AG04449 (cell line): ENCODE data around the gene SUPT6H.

Experiments used
- CTCF ChIA-PET: fragments of 350-600 bp; formaldehyde crosslinking; extraction: SDS; loops from one replicate; lab custom pipeline; 2021; ENCODE audit warnings: antibody characterized with exemption; lab: Yijun Ruan, JAX
- POLR2A ChIA-PET: fragments of 400-600, 350-600 bp; formaldehyde crosslinking; extraction: SDS; loops from one replicate; lab custom pipeline; 2020; ENCODE audit warnings: antibody characterized with exemption, inconsistent platforms; lab: Yijun Ruan, JAX
- DNase-seq: peaks from one replicate; pipeline ENCODE4 v3.0.0-alpha.2; 2010; ENCODE audit warnings: low read depth, low spot score
- H3K4me3 ChIP-seq: 2 replicates; pipeline ENCODE4 v1.5.1; 2011; ENCODE audit warnings: low read depth, mild to moderate bottlenecking, control low read depth, low read length
- CTCF ChIP-seq: IDR thresholded peaks from one replicate; pipeline ENCODE4 v1.5.1; 2011; ENCODE audit warnings: mild to moderate bottlenecking, moderate library complexity, low read length, control low read depth, inconsistent platforms; ENCODE audit not compliant: insufficient read depth; ENCODE audit errors: missing control alignments

SUPT6H gene

DNA sequence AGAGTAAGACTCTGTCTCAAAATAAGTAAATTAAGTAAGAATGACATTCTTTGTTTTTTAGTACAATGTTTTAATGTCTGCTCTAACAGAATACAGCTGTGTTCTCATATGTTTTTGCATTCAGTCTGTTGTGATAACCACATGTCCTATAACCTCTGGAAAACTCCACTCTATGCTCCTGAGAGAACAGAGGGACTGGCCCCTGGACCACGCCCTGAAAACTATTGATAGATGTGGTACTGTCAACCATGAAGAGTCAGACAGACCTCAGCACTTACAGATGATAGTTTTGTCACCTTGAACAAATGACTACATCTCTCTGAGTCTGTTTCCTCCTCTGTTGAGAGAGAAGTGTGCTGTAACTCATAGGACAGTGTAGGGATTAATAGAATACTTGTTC is 7.9 kb downstream of the SUPT6H start:
- no peak for TF ChIP-seq CTCF
- POLR2A ChIA-PET, result no interaction called here
- DNase-seq, result no peak
- CTCF ChIA-PET, result interaction anchor here (1.7 kb wide), 1 partner anchor 23 kb away, joined by 8 read pairs; no protein-coding TSS in a partner anchor
- no peak overlapping the region for H3K4me3 ChIP-seq

DNA sequence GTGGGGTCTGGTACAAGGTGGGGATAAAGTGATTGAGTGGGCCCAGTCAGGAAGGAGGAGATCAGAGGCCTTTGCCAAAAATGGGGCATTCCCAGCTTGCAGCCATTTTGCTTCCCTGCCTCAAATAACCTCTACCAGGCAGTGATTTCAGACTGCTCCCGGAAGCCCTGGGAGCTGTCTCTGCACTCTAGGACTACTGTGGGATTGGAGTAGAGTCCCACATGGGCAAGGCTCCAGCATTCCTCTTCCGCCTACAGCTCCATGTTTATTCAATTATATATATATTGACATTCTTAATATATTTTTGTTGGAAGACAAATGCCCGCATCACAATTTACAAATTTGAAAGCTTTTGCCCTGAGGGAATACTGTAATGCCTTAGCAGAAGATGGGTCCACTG is 13.5 kb downstream of the SUPT6H start:
- no peak for DNase-seq
- CTCF ChIA-PET, result interaction anchor here (0.6 to 2.0 kb wide), 8 partner anchors 9 to 75 kb away, joined by 3 to 4 read pairs (median 3); partner anchors contain the start of gene TLCD1
- no peak overlapping the region for H3K4me3 ChIP-seq
- TF ChIP-seq CTCF, result no peak
- POLR2A ChIA-PET, result no interaction called here

- no peak overlapping the region for H3K4me3 ChIP-seq
- CTCF ChIA-PET, result interaction anchor here (0.6 to 2.0 kb wide), 7 partner anchors 10 to 76 kb away, joined by 3 to 4 read pairs (median 3); partner anchors contain the start of gene TLCD1
- no peak for DNase-seq
- POLR2A ChIA-PET, result no interaction called here
- TF ChIP-seq CTCF, result no peak
Observed at GRCh38 chr17:28675980-28676379, 14.0 kb downstream of the SUPT6H start.

- CTCF ChIA-PET, result interaction anchor here (1.0 to 1.8 kb wide), 4 partner anchors 9 to 81 kb away, joined by 4 to 7 read pairs (median 5); no protein-coding TSS in a partner anchor
- H3K4me3 ChIP-seq, result no peak overlapping the region
- POLR2A ChIA-PET, result interaction anchor here (1.2 to 1.8 kb wide), 2 partner anchors 21 to 28 kb away, joined by 3 to 6 read pairs; partner anchors contain the start of genes PROCA1, SDF2 and SUPT6H
- TF ChIP-seq CTCF, result no peak
- DNase-seq, result no peak
Observed at GRCh38 chr17:28682655-28683054, 20.6 kb downstream of the SUPT6H start.

DNA sequence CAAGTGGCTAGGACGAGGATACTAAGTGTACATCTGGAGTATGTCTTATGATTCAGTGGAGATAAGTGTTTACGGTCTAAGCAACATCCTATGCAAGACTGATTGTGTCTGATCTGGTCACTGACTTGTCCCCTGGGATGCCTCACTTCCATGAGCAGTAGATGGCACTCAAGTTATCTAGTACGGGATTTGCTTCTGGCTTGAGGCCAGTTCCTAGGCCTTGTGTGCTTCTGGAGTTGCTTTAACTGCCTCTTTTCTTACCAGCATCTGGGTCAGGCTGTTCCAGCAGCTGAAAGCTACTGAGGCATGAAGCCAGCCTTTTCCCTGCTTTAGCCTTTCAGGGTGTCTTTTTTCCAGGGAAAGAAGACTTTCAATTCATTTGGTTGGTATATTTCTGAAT is 23.0 kb downstream of the SUPT6H start:
- no peak for DNase-seq
- no peak overlapping the region for H3K4me3 ChIP-seq
- CTCF ChIA-PET, result interaction anchor here (1.7 kb wide), 1 partner anchor 10 kb away, joined by 4 read pairs; no protein-coding TSS in a partner anchor
- POLR2A ChIA-PET, result no interaction called here
- no peak for TF ChIP-seq CTCF

- ChIA-PET CTCF (interaction anchor here (1.7 kb wide), 1 partner anchor 10 kb away, joined by 4 read pairs; no protein-coding TSS in a partner anchor), POLR2A (no interaction called here)
- TF ChIP-seq CTCF, result no peak
Observed at GRCh38 chr17:28685366-28685765, 23.4 kb downstream of the SUPT6H start.

More at GRCh38 chr17:28685366-28685765, 23.4 kb downstream of the SUPT6H start:
- DNase-seq, result no peak
- no peak overlapping the region for H3K4me3 ChIP-seq
